Astrocyte of the cerebellum (primary cell): ENCODE results near the gene XRCC5.

Source experiments
- DNase-seq: peaks from one replicate; pipeline ENCODE4 v3.0.0-alpha.2; 2011; ENCODE audit warnings: low read depth
- H3K4me3 ChIP-seq: 2 replicates; pipeline ENCODE4 v1.5.1; 2011; ENCODE audit warnings: mild to moderate bottlenecking, low read depth, low read length, moderate library complexity
- CTCF ChIP-seq: IDR thresholded peaks from 2 replicates; pipeline ENCODE4 v1.5.1; 2012; ENCODE audit warnings: low read length, low read depth, moderate library complexity, mild to moderate bottlenecking; ENCODE audit errors: missing control alignments
- in situ Hi-C: cut with HindIII; loops from 2 replicates; pipeline ENCODE4 v1.10.0; 2017; ENCODE audit warnings: low sequenced_read_pairs

XRCC5 gene

DNA sequence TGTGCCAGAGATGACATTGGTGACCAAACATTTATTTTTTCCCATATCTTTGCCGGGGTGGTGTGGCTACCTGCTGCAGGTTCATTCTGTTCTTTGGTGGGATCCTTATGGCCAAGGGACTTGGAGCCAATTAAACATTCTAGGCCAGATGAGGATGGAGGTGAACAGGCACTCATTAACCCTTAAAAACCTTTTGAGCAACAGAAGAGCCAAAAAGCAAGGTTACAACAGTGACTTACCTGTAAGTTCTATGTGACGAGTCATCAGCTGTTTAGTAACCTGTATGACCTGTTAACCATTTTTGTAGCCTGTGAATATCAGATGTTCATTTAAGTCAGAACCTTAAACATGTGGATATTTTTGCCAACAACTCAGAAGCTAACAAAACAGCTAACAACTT lies 105.6 kb downstream of the XRCC5 start:
- DNase-seq: no peak
- in situ Hi-C loops: no loop called here
- H3K4me3 ChIP-seq: no peak overlapping the region
- no peak for TF ChIP-seq CTCF

DNA sequence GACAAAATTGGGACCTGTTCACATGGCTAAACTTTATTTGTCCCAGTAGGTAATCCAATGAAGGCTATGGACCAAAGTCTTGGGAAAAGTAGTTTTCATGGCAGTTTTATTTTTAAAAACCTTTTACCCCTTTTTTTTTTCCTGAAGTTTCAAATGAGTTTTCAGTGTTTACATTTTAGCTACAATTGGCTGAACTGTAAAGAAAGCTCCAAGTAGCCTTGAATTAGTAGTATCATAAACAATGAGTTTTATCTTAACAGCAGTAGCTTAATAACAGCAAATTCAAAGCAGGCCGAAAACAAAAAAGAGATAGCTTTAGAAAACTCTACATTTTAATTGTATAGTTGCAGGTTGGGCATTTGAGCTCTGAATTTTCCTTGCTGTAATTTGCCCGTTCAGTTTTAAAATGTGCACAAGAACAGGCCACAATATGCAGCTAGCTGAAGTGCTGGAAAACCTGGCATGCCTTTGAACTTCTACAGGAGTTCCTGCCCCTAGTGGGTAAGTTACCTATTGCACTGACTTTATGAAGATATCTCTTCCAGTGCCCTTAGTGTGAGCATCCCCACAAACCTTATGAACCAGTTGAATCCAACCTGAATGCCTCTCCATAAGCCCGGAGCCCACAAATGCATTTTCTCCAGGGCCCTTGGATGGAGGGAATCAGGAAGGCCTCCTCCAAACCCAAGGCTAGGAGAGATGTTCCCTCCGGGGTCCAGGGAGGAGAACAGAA lies 106.7 kb downstream of the XRCC5 start:
- in situ Hi-C loops: no loop called here
- no peak for DNase-seq
- peak; percentile 61 for TF ChIP-seq CTCF
- no peak overlapping the region for H3K4me3 ChIP-seq

GRCh38 chr2:216216951-216217903 lies 108.1 kb downstream of the XRCC5 start:
- DNase-seq: no peak
- no peak for TF ChIP-seq CTCF
- H3K4me3 ChIP-seq: no peak overlapping the region
- in situ Hi-C loops: no loop called here

GRCh38 chr2:216217904-216218260 lies 108.7 kb downstream of the XRCC5 start:
- no peak for DNase-seq
- TF ChIP-seq CTCF: no peak
- in situ Hi-C loops: no loop called here
- no peak overlapping the region for H3K4me3 ChIP-seq

GRCh38 chr2:216219861-216220260 lies 110.7 kb downstream of the XRCC5 start:
- in situ Hi-C loops: no loop called here
- DNase-seq: no peak
- TF ChIP-seq CTCF: no peak
- no peak overlapping the region for H3K4me3 ChIP-seq

DNA sequence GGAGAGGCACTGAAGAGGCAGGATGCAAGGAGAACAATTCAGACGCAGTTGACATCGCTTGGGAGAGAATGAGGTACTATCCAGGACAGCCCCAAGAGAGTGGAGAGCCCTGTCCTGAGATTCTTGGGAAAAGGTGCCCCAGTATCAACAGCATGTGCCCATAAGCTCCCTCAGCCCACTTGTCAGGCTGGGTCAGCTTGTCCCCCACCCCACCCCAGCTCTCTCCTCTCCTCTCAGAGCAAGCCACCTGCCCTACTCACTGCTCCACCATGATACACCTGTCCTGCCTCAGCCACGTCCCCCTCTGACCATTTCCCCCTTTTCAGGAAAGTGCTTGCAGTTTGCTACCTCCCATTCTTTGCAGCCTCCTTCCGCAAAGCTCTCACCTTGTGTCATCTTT lies 111.8 kb downstream of the XRCC5 start:
- H3K4me3 ChIP-seq: no peak overlapping the region
- no peak for TF ChIP-seq CTCF
- DNase-seq: no peak
- in situ Hi-C loops: no loop called here
